Mucosa of descending colon (tissue), 3 donors: Measurements from ENCODE around the gene PATZ1. TPM values are rescaled to one million over a fixed set of nuclear protein-coding genes. Genes with fewer than 3 reads are reported as not detected.
"Not testable (repeated sequence)": the region's sequence is repeated elsewhere in the genome, so short reads cannot be mapped to it uniquely, and the experiment has no call there.

Experiments used
- ATAC-seq: fragments of 200-7000 bp; cut with Tn5 transposase; one replicate; pipeline ENCODE4 v1.9.1; 2020; ENCODE audit warnings: mild to moderate bottlenecking, moderate library complexity
- DNase-seq, 3 donors: peaks; one replicate each; pipeline ENCODE4 v3.0.0-alpha.2; 2020
- H3K36me3 ChIP-seq: fragments of 200-600 bp; one replicate; pipeline ENCODE4 v1.8.0; 2021; ENCODE audit warnings: low read depth, mild to moderate bottlenecking
- H3K4me1 ChIP-seq: fragments of 200-600 bp; one replicate; pipeline ENCODE4 v1.8.0; 2021; ENCODE audit warnings: low read depth, mild to moderate bottlenecking
- H3K4me3 ChIP-seq: fragments of 200-600 bp; one replicate; pipeline ENCODE4 v1.8.0; 2021; ENCODE audit warnings: mild to moderate bottlenecking
- H3K9me3 ChIP-seq: fragments of 200-600 bp; one replicate; pipeline ENCODE4 v1.8.0; 2021; ENCODE audit warnings: mild to moderate bottlenecking
- CTCF ChIP-seq: fragments of 200-600 bp; IDR thresholded peaks from one replicate; pipeline ENCODE4 v1.8.0; 2022; ENCODE audit warnings: antibody characterized with exemption, mild to moderate bottlenecking
- intact Hi-C, 2 donors: fragments of 100-400 bp; cut with DNase I in 1 of 2; cut with micrococcal nuclease in 1 of 2; formaldehyde crosslinking; loops; one replicate each; pipeline versions ENCODE4 v1.11.0 to v1.11.1; 2022; cut with DNase I, micrococcal nuclease
- total RNA-seq, 3 donors: library from RNA; stranded (reverse); fragmentation: NEBNext Ultra II Directional in 2 of 3; extraction: Animal tissue kit (Norgen Biotek cat#: 25700) in 2 of 3; gene quantifications; one replicate each; pipeline versions ENCODE4 v1.2.1 to v1.2.4, GENCODE V29; 2021 to 2023
- donor health status: DM: no; HTN: no; CAD: no; lungs with moderate emphysema.
- donor health status: DM: no; HTN: no; CAD: no.
- donor health status: DM: no; HTN: yes; CAD: no.

PATZ1 gene
- total RNA-seq, 3 donors from 2014 or later: 16.5 to 23.1 (median 16.9) TPM

- H3K9me3 ChIP-seq: no peaks in the 10 kb centered on the region
- no peak for TF ChIP-seq CTCF
- H3K4me1 ChIP-seq: peaks cover 4% of the 10 kb centered on the region
- no peak overlapping the region for H3K4me3 ChIP-seq
- intact Hi-C loops: no loop called here
- no peaks in the 10 kb centered on the region for H3K36me3 ChIP-seq
- no peak for ATAC-seq
- DNase-seq: peak in 1 of 3 donors; percentile 30
Measured at GRCh38 chr22:31350410-31350863, 4.3 kb upstream of the PATZ1 start.

- peaks cover 8% of the 10 kb centered on the region for H3K4me1 ChIP-seq
- TF ChIP-seq CTCF: no peak
- H3K36me3 ChIP-seq: no peaks in the 10 kb centered on the region
- DNase-seq (no peak), ATAC-seq (no peak)
- intact Hi-C loops: no loop called here
- H3K9me3 ChIP-seq: no peaks in the 10 kb centered on the region
- H3K4me3 ChIP-seq: no peak overlapping the region
Measured at GRCh38 chr22:31349960-31350359, 3.8 kb upstream of the PATZ1 start.

- DNase-seq (no peak), ATAC-seq (no peak)
- Histone ChIP-seq H3K9me3 (no peaks in the 10 kb centered on the region), H3K36me3 (no peaks in the 10 kb centered on the region), H3K4me1 (peaks cover 20% of the 10 kb centered on the region), H3K4me3 (no peak overlapping the region)
- intact Hi-C loops: no loop called here
- TF ChIP-seq CTCF: no peak
Measured at GRCh38 chr22:31348766-31349165, 2.6 kb upstream of the PATZ1 start.

- peaks cover 28% of the 10 kb centered on the region for H3K4me1 ChIP-seq
- ATAC-seq, intact Hi-C loops: not testable (repeated sequence)
Measured at GRCh38 chr22:31348009-31348337, 1.8 kb upstream of the PATZ1 start.

GRCh38 chr22:31347251-31348008 is 1.3 kb upstream of the PATZ1 start:
- peak overlapping the region; percentile 17 for H3K4me3 ChIP-seq
- TF ChIP-seq CTCF: no peak
- ATAC-seq: peak; percentile 34
- peaks cover 32% of the 10 kb centered on the region for H3K4me1 ChIP-seq
- intact Hi-C loops: no loop called here
- H3K9me3 ChIP-seq: no peaks in the 10 kb centered on the region
- peak; percentile 72 to 81 (median 77) for DNase-seq
- H3K36me3 ChIP-seq: no peaks in the 10 kb centered on the region

More at GRCh38 chr22:31348009-31348337, 1.8 kb upstream of the PATZ1 start:
- not testable (repeated sequence) for H3K36me3 ChIP-seq, H3K4me3 ChIP-seq, H3K9me3 ChIP-seq
- DNase-seq: peak in 1 of 3 donors; percentile 39

GRCh38 chr22:31346733-31347250 is 646 bp upstream of the PATZ1 start:
- H3K4me3 ChIP-seq: peak overlapping the region; percentile 17
- H3K36me3 ChIP-seq: no peaks in the 10 kb centered on the region
- H3K9me3 ChIP-seq: no peaks in the 10 kb centered on the region
- TF ChIP-seq CTCF: no peak
- H3K4me1 ChIP-seq: peaks cover 32% of the 10 kb centered on the region
- DNase-seq: peak; percentile 57 to 81 (median 74)
- ATAC-seq: peak; percentile 6
- intact Hi-C loops: no loop called here
